SH-SY5Y (cell line): ENCODE measurements around the gene UEVLD.

Source experiments
- GATA2 ChIP-seq: IDR thresholded peaks from 2 replicates; pipeline ENCODE4 v1.6.1; 2011; ENCODE audit warnings: mild to moderate bottlenecking, low read depth, low read length
- GATA3 ChIP-seq: IDR thresholded peaks from 2 replicates; pipeline ENCODE4 v1.6.1; 2011; ENCODE audit warnings: low read depth, mild to moderate bottlenecking, low read length, moderate library complexity

GRCh38 chr11:18580113-18580766, 8.3 kb downstream of the UEVLD start:
- TF ChIP-seq GATA2: no peak
- TF ChIP-seq GATA3: no peak
